ENCODE results near the gene ATP8A2. TPM values are rescaled to one million over a fixed set of nuclear protein-coding genes. Genes with fewer than 3 reads are reported as not detected.
"Not testable (repeated sequence)": the region's sequence is repeated elsewhere in the genome, so short reads cannot be mapped to it uniquely, and the experiment has no call there.

ATP8A2 gene
- total RNA-seq, 2 donors from 2014 or later, result 1.6 to 2.9 TPM

DNA sequence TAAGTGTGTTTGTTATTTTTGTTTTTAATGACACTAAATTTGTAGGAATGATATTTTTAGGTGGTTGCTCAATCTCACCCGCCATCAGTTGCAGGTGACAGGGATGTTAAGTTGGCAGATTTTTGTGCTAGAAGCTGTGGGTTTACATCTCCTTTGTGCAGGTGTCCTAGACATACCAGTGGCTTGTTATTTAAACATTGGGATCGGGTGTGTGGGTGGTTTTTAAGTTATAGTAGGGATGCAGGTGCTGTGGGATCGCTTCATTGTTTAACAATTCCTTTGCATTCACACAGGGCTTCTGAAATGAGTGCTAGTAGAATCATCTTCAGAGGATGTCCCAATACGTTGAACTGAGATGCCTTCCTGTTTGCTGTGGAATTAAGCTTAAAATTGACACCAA lies 580.1 kb downstream of the ATP8A2 start:
- no peak overlapping the region for H3K4me3 Mint-ChIP-seq
- TF ChIP-seq, protein P1, sequence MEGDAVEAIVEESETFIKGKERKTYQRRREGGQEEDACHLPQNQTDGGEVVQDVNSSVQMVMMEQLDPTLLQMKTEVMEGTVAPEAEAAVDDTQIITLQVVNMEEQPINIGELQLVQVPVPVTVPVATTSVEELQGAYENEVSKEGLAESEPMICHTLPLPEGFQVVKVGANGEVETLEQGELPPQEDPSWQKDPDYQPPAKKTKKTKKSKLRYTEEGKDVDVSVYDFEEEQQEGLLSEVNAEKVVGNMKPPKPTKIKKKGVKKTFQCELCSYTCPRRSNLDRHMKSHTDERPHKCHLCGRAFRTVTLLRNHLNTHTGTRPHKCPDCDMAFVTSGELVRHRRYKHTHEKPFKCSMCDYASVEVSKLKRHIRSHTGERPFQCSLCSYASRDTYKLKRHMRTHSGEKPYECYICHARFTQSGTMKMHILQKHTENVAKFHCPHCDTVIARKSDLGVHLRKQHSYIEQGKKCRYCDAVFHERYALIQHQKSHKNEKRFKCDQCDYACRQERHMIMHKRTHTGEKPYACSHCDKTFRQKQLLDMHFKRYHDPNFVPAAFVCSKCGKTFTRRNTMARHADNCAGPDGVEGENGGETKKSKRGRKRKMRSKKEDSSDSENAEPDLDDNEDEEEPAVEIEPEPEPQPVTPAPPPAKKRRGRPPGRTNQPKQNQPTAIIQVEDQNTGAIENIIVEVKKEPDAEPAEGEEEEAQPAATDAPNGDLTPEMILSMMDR (conservative IDR thresholded peaks at IDR 0.05), result no peak
- H3K27me3 Mint-ChIP-seq (ENCODE audit: insufficient read depth), result peaks cover 2% of the 10 kb centered on the region
- H3K36me3 ChIP-seq (ENCODE audit: control insufficient read depth, insufficient read depth, low read length), result no peaks in the 10 kb centered on the region
- no peaks in the 10 kb centered on the region for H3K27me3 ChIP-seq (ENCODE audit: control insufficient read depth, insufficient read depth, low read length, poor library complexity, severe bottlenecking)
- no peak for DNase-seq
- no peaks in the 10 kb centered on the region for H3K4me1 Mint-ChIP-seq
- H3K4me3 ChIP-seq (ENCODE audit: low read length), result no peak overlapping the region
- no peak overlapping the region for H3K9ac ChIP-seq (ENCODE audit: extremely low read depth, low read length, poor library complexity, severe bottlenecking)
- WGBS, 2 experiments (ENCODE audit: insufficient coverage in 1 of 2, insufficient read length in 1 of 2), result 82 to 96% methylated on average over 1 to 4 of the region's 4 CpGs
- H3K9me3 ChIP-seq (ENCODE audit: control insufficient read depth, low read length), result peaks cover 9% of the 10 kb centered on the region
- no peak overlapping the region for H3K27ac Mint-ChIP-seq
- H3K4me1 ChIP-seq (ENCODE audit: control insufficient read depth, insufficient read depth, low read length), result peaks cover 2% of the 10 kb centered on the region
- peaks cover 13% of the 10 kb centered on the region for H3K9me3 Mint-ChIP-seq
- no peak overlapping the region for H3K27ac ChIP-seq (ENCODE audit: low read depth, low read length)
- no peaks in the 10 kb centered on the region for H3K36me3 Mint-ChIP-seq (ENCODE audit: low read depth)

DNA sequence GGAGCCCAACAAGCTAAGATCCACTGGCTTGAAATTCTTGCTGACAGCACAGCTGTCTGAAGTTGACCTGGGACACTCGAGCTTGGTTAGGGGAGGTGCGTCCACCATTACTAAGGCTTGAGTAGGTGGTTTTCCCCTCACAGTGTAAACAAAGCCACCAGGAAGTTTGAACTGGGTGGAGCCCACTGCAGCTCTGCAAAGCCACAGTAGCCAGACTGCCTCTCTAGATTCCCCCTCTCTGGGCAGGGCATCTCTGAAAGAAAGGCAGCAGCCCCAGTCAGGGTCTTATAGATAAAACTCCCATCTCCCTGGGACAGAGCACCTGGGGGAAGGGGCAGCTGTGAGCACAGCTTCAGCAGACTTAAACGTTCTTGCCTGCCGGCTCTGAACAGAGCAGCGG lies 582.3 kb downstream of the ATP8A2 start:
- not testable (repeated sequence) for H3K4me1 ChIP-seq (ENCODE audit: control insufficient read depth, insufficient read depth, low read length); H3K36me3 Mint-ChIP-seq (ENCODE audit: low read depth); H3K27me3 ChIP-seq (ENCODE audit: control insufficient read depth, insufficient read depth, low read length, poor library complexity, severe bottlenecking); H3K9ac ChIP-seq (ENCODE audit: extremely low read depth, low read length, poor library complexity, severe bottlenecking); H3K4me3 ChIP-seq (ENCODE audit: low read length); H3K27ac ChIP-seq (ENCODE audit: low read depth, low read length); H3K4me3 Mint-ChIP-seq; DNase-seq; H3K36me3 ChIP-seq (ENCODE audit: control insufficient read depth, insufficient read depth, low read length); H3K27me3 Mint-ChIP-seq (ENCODE audit: insufficient read depth); H3K27ac Mint-ChIP-seq; H3K4me1 Mint-ChIP-seq
- H3K9me3 ChIP-seq (ENCODE audit: control insufficient read depth, low read length), result peaks cover 13% of the 10 kb centered on the region
- WGBS, 2 experiments (ENCODE audit: insufficient coverage in 1 of 2, insufficient read length in 1 of 2), result 83 to 87% methylated on average over 2 to 5 of the region's 5 CpGs
- H3K9me3 Mint-ChIP-seq, result peaks cover 22% of the 10 kb centered on the region

DNA sequence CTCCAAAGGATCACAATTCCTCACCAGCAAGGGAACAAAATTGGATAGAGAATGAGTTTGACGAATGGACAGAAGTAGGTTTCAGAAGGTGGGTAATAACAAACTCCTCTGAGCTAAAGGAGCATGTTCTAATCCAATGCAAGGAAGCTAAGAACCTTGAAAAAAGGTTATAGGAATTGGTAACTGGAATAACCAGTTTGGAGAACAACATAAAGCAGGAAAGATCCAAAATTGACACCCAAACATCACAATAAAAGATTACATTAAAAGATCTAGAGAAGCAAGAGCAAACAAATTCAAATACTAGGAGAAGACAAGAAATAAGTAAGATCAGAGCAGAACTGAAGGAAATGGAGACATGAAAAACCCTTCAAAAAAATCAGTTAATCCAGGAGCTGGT lies 583.2 kb downstream of the ATP8A2 start:
- not testable (repeated sequence) for H3K4me1 Mint-ChIP-seq; DNase-seq; H3K36me3 Mint-ChIP-seq (ENCODE audit: low read depth); H3K36me3 ChIP-seq (ENCODE audit: control insufficient read depth, insufficient read depth, low read length); H3K9ac ChIP-seq (ENCODE audit: extremely low read depth, low read length, poor library complexity, severe bottlenecking); H3K4me1 ChIP-seq (ENCODE audit: control insufficient read depth, insufficient read depth, low read length); H3K27me3 ChIP-seq (ENCODE audit: control insufficient read depth, insufficient read depth, low read length, poor library complexity, severe bottlenecking); H3K27ac ChIP-seq (ENCODE audit: low read depth, low read length); H3K27ac Mint-ChIP-seq; H3K4me3 ChIP-seq (ENCODE audit: low read length); H3K4me3 Mint-ChIP-seq; H3K27me3 Mint-ChIP-seq (ENCODE audit: insufficient read depth)
- H3K9me3 ChIP-seq (ENCODE audit: control insufficient read depth, low read length), result peaks cover 13% of the 10 kb centered on the region
- 100% methylated on average over 1 of the region's 1 CpG; no CpG with 5 or more reads in 1 of the 2 experiments for WGBS, 2 experiments (ENCODE audit: insufficient coverage in 1 of 2, insufficient read length in 1 of 2)
- peaks cover 22% of the 10 kb centered on the region for H3K9me3 Mint-ChIP-seq

DNA sequence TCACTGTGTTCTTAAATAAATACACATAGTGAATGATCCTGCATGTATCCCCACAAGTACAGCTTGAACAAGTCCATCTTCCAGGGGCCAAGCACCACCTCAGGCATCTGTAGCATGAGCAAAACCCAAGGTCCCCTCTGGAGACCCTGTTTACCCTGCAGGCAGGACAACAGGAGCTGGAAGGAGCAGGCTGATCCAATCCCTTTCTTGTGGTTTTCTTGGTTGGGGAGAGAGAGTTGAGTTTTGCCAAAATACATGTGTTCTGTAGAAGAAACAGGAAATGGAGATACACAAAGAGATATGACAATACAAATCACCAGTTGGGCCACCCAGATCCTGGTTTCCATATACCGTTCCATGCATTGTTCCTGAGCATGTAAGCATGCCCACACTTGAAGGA lies 587.2 kb downstream of the ATP8A2 start:
- H3K9me3 Mint-ChIP-seq, result peaks cover 21% of the 10 kb centered on the region
- H3K36me3 Mint-ChIP-seq (ENCODE audit: low read depth), result peaks cover 6% of the 10 kb centered on the region
- WGBS, 2 experiments (ENCODE audit: insufficient coverage in 1 of 2, insufficient read length in 1 of 2), result 97 to 100% methylated on average over 1 of the region's 1 CpG
- no peak overlapping the region for H3K27ac Mint-ChIP-seq
- Histone ChIP-seq H3K4me1 (ENCODE audit: control insufficient read depth, insufficient read depth, low read length) (peaks cover 2% of the 10 kb centered on the region), H3K27ac (ENCODE audit: low read depth, low read length) (no peak overlapping the region), H3K4me3 (ENCODE audit: low read length) (no peak overlapping the region), H3K9ac (ENCODE audit: extremely low read depth, low read length, poor library complexity, severe bottlenecking) (no peak overlapping the region), H3K9me3 (ENCODE audit: control insufficient read depth, low read length) (peaks cover 5% of the 10 kb centered on the region), H3K27me3 (ENCODE audit: control insufficient read depth, insufficient read depth, low read length, poor library complexity, severe bottlenecking) (no peaks in the 10 kb centered on the region), H3K36me3 (ENCODE audit: control insufficient read depth, insufficient read depth, low read length) (no peaks in the 10 kb centered on the region)
- DNase-seq, result no peak
- H3K27me3 Mint-ChIP-seq (ENCODE audit: insufficient read depth), result peaks cover 4% of the 10 kb centered on the region
- TF ChIP-seq, protein P1 (conservative IDR thresholded peaks at IDR 0.05), result no peak
- no peak overlapping the region for H3K4me3 Mint-ChIP-seq
- H3K4me1 Mint-ChIP-seq, result peaks cover 3% of the 10 kb centered on the region

Data from endodermal cell (in vitro differentiated cells).